Ishikawa (cell line): Measurements from ENCODE around the gene ARMCX4.

ENCODE experiments used
- CREB1 ChIP-seq: IDR thresholded peaks from 2 replicates; pipeline ENCODE4 v1.6.1; 2012; ENCODE audit warnings: low read depth
- EP300 ChIP-seq: IDR thresholded peaks from 2 replicates; pipeline ENCODE4 v1.6.1; 2012; ENCODE audit warnings: borderline replicate concordance
- RAD21 ChIP-seq: IDR thresholded peaks from 2 replicates; pipeline ENCODE4 v1.6.1; 2012; ENCODE audit warnings: low read depth
- TAF1 ChIP-seq: IDR thresholded peaks from 2 replicates; pipeline ENCODE4 v1.6.1; 2012; ENCODE audit warnings: low read depth, mild to moderate bottlenecking
- TCF12 ChIP-seq: IDR thresholded peaks from 2 replicates; pipeline ENCODE4 v1.6.1; 2012; ENCODE audit warnings: low read depth
- TF ChIP-seq, protein P1 (sequence below): IDR thresholded peaks from 2 replicates; pipeline ENCODE4 v1.6.1; 2012
- TF ChIP-seq, protein P2 (sequence below): IDR thresholded peaks from 2 replicates; pipeline ENCODE4 v1.6.1; 2012; ENCODE audit warnings: low read depth, mild to moderate bottlenecking

DNA sequence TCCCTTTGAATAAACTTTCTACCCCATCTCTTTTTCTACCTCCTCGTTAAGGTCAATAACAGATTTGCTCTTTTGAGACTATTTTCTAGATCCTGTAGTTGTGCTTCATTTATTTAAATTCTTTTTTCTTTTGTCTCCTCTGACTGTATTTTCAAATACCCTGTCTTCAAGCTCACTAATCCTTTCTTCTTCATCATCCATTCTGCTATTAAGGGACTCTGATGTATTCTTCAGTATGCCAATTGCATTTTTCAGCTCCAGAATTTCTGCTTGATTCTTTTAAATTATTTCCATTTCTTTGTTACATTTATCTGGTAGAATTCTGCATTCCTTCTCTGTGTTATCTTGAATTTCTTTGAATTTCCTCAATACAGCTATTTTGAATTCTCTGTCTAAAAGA is 36.0 kb upstream of the ARMCX4 start:
- no peak for TF ChIP-seq RAD21
- TF ChIP-seq TAF1, result no peak
- TF ChIP-seq, protein P1, sequence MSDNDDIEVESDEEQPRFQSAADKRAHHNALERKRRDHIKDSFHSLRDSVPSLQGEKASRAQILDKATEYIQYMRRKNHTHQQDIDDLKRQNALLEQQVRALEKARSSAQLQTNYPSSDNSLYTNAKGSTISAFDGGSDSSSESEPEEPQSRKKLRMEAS, result no peak
- no peak for TF ChIP-seq TCF12
- TF ChIP-seq, protein P2, sequence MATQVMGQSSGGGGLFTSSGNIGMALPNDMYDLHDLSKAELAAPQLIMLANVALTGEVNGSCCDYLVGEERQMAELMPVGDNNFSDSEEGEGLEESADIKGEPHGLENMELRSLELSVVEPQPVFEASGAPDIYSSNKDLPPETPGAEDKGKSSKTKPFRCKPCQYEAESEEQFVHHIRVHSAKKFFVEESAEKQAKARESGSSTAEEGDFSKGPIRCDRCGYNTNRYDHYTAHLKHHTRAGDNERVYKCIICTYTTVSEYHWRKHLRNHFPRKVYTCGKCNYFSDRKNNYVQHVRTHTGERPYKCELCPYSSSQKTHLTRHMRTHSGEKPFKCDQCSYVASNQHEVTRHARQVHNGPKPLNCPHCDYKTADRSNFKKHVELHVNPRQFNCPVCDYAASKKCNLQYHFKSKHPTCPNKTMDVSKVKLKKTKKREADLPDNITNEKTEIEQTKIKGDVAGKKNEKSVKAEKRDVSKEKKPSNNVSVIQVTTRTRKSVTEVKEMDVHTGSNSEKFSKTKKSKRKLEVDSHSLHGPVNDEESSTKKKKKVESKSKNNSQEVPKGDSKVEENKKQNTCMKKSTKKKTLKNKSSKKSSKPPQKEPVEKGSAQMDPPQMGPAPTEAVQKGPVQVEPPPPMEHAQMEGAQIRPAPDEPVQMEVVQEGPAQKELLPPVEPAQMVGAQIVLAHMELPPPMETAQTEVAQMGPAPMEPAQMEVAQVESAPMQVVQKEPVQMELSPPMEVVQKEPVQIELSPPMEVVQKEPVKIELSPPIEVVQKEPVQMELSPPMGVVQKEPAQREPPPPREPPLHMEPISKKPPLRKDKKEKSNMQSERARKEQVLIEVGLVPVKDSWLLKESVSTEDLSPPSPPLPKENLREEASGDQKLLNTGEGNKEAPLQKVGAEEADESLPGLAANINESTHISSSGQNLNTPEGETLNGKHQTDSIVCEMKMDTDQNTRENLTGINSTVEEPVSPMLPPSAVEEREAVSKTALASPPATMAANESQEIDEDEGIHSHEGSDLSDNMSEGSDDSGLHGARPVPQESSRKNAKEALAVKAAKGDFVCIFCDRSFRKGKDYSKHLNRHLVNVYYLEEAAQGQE, result no peak
- no peak for TF ChIP-seq EP300
- no peak for TF ChIP-seq CREB1
